HG03139 (cell line): ENCODE measurements around the gene LRFN4.

Experiments used
- ATAC-seq: cut with Tn5 transposase; IDR thresholded peaks from one replicate; pipeline ENCODE4 v1.9.1; 2021; ENCODE audit not compliant: unreplicated experiment

The LRFN4 gene

GRCh38 chr11:66887526-66887925 is 30.7 kb downstream of the LRFN4 start:
- ATAC-seq = no peak

- ATAC-seq = no peak
These were observed 31.4 kb downstream of the LRFN4 start for GRCh38 chr11:66888282-66888681.

- no peak for ATAC-seq
These were observed 33.1 kb downstream of the LRFN4 start for GRCh38 chr11:66889960-66890359.

GRCh38 chr11:66891851-66892660 is 35.2 kb downstream of the LRFN4 start:
- peak; percentile 83 for ATAC-seq

- ATAC-seq = no peak
These were observed 36.0 kb downstream of the LRFN4 start for GRCh38 chr11:66892911-66893310.

GRCh38 chr11:66894141-66894540 is 37.3 kb downstream of the LRFN4 start:
- no peak for ATAC-seq

- ATAC-seq = no peak
These were observed 45.1 kb downstream of the LRFN4 start for GRCh38 chr11:66901964-66902390.

- ATAC-seq = no peak
These were observed 45.8 kb downstream of the LRFN4 start for GRCh38 chr11:66902486-66903177.

GRCh38 chr11:66904055-66904454 is 47.2 kb downstream of the LRFN4 start:
- ATAC-seq = no peak

GRCh38 chr11:66904561-66904960 is 47.7 kb downstream of the LRFN4 start:
- ATAC-seq = no peak

- no peak for ATAC-seq
These were observed 48.2 kb downstream of the LRFN4 start for GRCh38 chr11:66904981-66905521.

GRCh38 chr11:66905631-66906030 is 48.8 kb downstream of the LRFN4 start:
- ATAC-seq = no peak

GRCh38 chr11:66906061-66906733 is 49.3 kb downstream of the LRFN4 start:
- ATAC-seq = no peak

- no peak for ATAC-seq
These were observed 51.1 kb downstream of the LRFN4 start for GRCh38 chr11:66907751-66908630.

GRCh38 chr11:66909181-66909580 is 52.3 kb downstream of the LRFN4 start:
- no peak for ATAC-seq

- ATAC-seq = no peak
These were observed 53.2 kb downstream of the LRFN4 start for GRCh38 chr11:66910016-66910415.
